GM12878 (cell line): ENCODE data around the gene BCAN. TPM values are rescaled to one million over a fixed set of nuclear protein-coding genes. Genes with fewer than 3 reads are reported as not detected.
A peak's percentile ranks its signal among the peaks of the same experiment; 100 is the strongest.

Experiments
- ASH2L ChIP-seq: fragments of 300-600, 200-600 bp; sonication (generic); IDR thresholded peaks from 2 replicates; pipeline ENCODE4 v1.6.1; 2017; ENCODE audit warnings: low read depth, mild to moderate bottlenecking, borderline replicate concordance
- CREB1 ChIP-seq: IDR thresholded peaks from 2 replicates; pipeline ENCODE4 v1.6.1; 2012; ENCODE audit warnings: low read depth, mild to moderate bottlenecking, inconsistent platforms
- DPF2 ChIP-seq: fragments of 450-650 bp; IDR thresholded peaks from 2 replicates; pipeline ENCODE4 v1.6.1; 2017; ENCODE audit warnings: mild to moderate bottlenecking
- E2F8 ChIP-seq: fragments of 450-650 bp; IDR thresholded peaks from 2 replicates; pipeline ENCODE4 v1.6.1; 2018; ENCODE audit warnings: mild to moderate bottlenecking, low read depth, moderate library complexity; ENCODE audit not compliant: partially characterized antibody
- E4F1 ChIP-seq: fragments of 450-650 bp; IDR thresholded peaks from 2 replicates; pipeline ENCODE4 v1.6.1; 2018; ENCODE audit warnings: borderline replicate concordance, mild to moderate bottlenecking; ENCODE audit not compliant: partially characterized antibody
- FOXM1 ChIP-seq: IDR thresholded peaks from 2 replicates; pipeline ENCODE4 v1.6.1; 2012; ENCODE audit warnings: low read depth, mild to moderate bottlenecking, inconsistent platforms, low read length, moderate library complexity
- HCFC1 ChIP-seq: fragments of 150-350 bp; IDR thresholded peaks from 2 replicates; pipeline ENCODE4 v1.6.1; 2014; ENCODE audit warnings: low read length
- HDAC6 ChIP-seq: fragments of 200-600 bp; sonication (generic); IDR thresholded peaks from one replicate; pipeline ENCODE4 v1.8.0; 2017; ENCODE audit warnings: antibody characterized with exemption; ENCODE audit not compliant: unreplicated experiment
- JUNB ChIP-seq: IDR thresholded peaks from 2 replicates; pipeline ENCODE4 v1.6.1; 2016; ENCODE audit warnings: antibody characterized with exemption, mild to moderate bottlenecking
- KAT2A ChIP-seq: conservative IDR thresholded peaks from 2 replicates; pipeline ENCODE4 v1.6.1; 2011; ENCODE audit warnings: low read depth, low read length; ENCODE audit not compliant: control insufficient read depth
- KDM1A ChIP-seq: fragments of 200-600 bp; sonication (generic); IDR thresholded peaks from 2 replicates; pipeline ENCODE4 v1.6.1; 2016; ENCODE audit warnings: borderline replicate concordance
- LARP7 ChIP-seq: fragments of 450-650 bp; IDR thresholded peaks from 2 replicates; pipeline ENCODE4 v1.6.1; 2017; ENCODE audit warnings: mild to moderate bottlenecking
- MEF2A ChIP-seq: IDR thresholded peaks from 2 replicates; pipeline ENCODE4 v1.6.1; 2011; ENCODE audit warnings: low read depth, mild to moderate bottlenecking, low read length, moderate library complexity; ENCODE audit not compliant: insufficient read depth
- MLLT1 ChIP-seq: fragments of 450-650 bp; IDR thresholded peaks from 2 replicates; pipeline ENCODE4 v1.6.1; 2016; ENCODE audit warnings: mild to moderate bottlenecking
- NBN ChIP-seq: fragments of 450-650 bp; IDR thresholded peaks from 2 replicates; pipeline ENCODE4 v1.6.1; 2016
- POLR2AphosphoS2 ChIP-seq: IDR thresholded peaks from 2 replicates; pipeline ENCODE4 v1.6.1; 2011; ENCODE audit warnings: low read depth, mild to moderate bottlenecking, low read length, improper control_type of control experiment, moderate library complexity
- RAD21 ChIP-seq: IDR thresholded peaks from 2 replicates; pipeline ENCODE4 v1.6.1; 2011; ENCODE audit warnings: mild to moderate bottlenecking, low read depth, low read length, moderate library complexity; ENCODE audit not compliant: insufficient read depth
- RB1 ChIP-seq: fragments of 450-650 bp; formaldehyde crosslinking; IDR thresholded peaks from 2 replicates; pipeline ENCODE4 v1.6.1; 2017; ENCODE audit warnings: mild to moderate bottlenecking, borderline replicate concordance
- SREBF1 ChIP-seq: IDR thresholded peaks from 2 replicates; pipeline ENCODE4 v1.6.1; 2012; ENCODE audit warnings: mild to moderate bottlenecking, low read length
- USF1 ChIP-seq: IDR thresholded peaks from 2 replicates; pipeline ENCODE4 v1.6.1; 2011; ENCODE audit warnings: borderline replicate concordance, low read depth, mild to moderate bottlenecking, moderate library complexity, mixed read lengths, low read length; ENCODE audit not compliant: insufficient read depth; ENCODE audit errors: extremely low read length
- ZBED1 ChIP-seq: IDR thresholded peaks from 2 replicates; pipeline ENCODE4 v1.6.1; 2016; ENCODE audit warnings: borderline replicate concordance
- polyA plus RNA-seq, 11 experiments: library from polyadenylated mRNA; depleted of rRNA in 4 of 11; unstranded in 6 of 11; stranded (reverse) in 5 of 11; fragments of >200 nt; fragmentation: Nextera tagmentation in 4 of 11; fragmentation: Illumina TruSeq in 1 of 11; extraction: Ambion mirVana in 4 of 11; extraction: Trizol in 1 of 11; gene quantifications; 1 replicate in 1 of 11; 2 replicates in 10 of 11; pipeline versions ENCODE4 v1.2.1 to v1.2.3, GENCODE V29; 2011 to 2016; ENCODE audit warnings: inconsistent platforms in 2 of 11, missing spikeins in 2 of 11, low read depth in 1 of 11
- total RNA-seq, 4 experiments: library from RNA; depleted of rRNA in 3 of 4; stranded (reverse); fragments of >200 nt in 3 of 4; fragmentation: Illumina TruSeq in 1 of 4; extraction: Trizol in 1 of 4; gene quantifications; 2 replicates each; pipeline versions ENCODE4 v1.2.1 to v1.2.3, GENCODE V29; 2013 to 2021

The BCAN gene
- total and polyA plus RNA-seq, 10 of the 15 experiments (the other 5 are each of a cell fraction or from before 2014, with no cell fraction given): 0.05 to 1.3 (median 0.18) TPM; not detected in 1

- TF ChIP-seq E2F8 (no peak), RB1 (peak; percentile 39; the same call in 1 of the 2 replicates), HDAC6 (no peak), KAT2A (no peak), MEF2A (no peak), NBN (peak; percentile 68; the same call in 1 of the 2 replicates), SREBF1 (no peak), KDM1A (no peak), CREB1 (no peak), MLLT1 (0 out of 2 replicates have a peak, but pooled peaks have one; percentile 48), DPF2 (no peak), POLR2AphosphoS2 (no peak), ZBED1 (no peak), FOXM1 (peak; percentile 39; the same call in 1 of the 2 replicates), E4F1 (no peak), RAD21 (peak; percentile 96), USF1 (no peak), ASH2L (no peak), JUNB (no peak), HCFC1 (no peak), LARP7 (peak; percentile 29; the same call in 1 of the 2 replicates)
Observed at GRCh38 chr1:156677616-156678596, 36.0 kb downstream of the BCAN start (continued).
